Muscle of leg (tissue), 11 donors: ENCODE results near the gene NCAPH2. TPM values are rescaled to one million over a fixed set of nuclear protein-coding genes. Genes with fewer than 3 reads are reported as not detected.
A peak's percentile ranks its signal among the peaks of the same experiment; 100 is the strongest.

Experiments used
- DNase-seq: peaks from one replicate; pipeline ENCODE4 v3.0.0; 2013
- H3K27ac ChIP-seq: one replicate; pipeline ENCODE4 v1.5.1; 2013; ENCODE audit warnings: mild to moderate bottlenecking, low read length, control low read depth
- H3K27me3 ChIP-seq: one replicate; pipeline ENCODE4 v1.6.1; 2013; ENCODE audit warnings: low read length; ENCODE audit not compliant: control insufficient read depth, insufficient read depth
- H3K36me3 ChIP-seq: one replicate; pipeline ENCODE4 v1.6.1; 2013; ENCODE audit warnings: low read length; ENCODE audit not compliant: control insufficient read depth, insufficient read depth
- H3K4me1 ChIP-seq: one replicate; pipeline ENCODE4 v1.6.1; 2013; ENCODE audit warnings: low read length; ENCODE audit not compliant: control insufficient read depth, insufficient read depth
- H3K4me3 ChIP-seq: one replicate; pipeline ENCODE4 v1.5.1; 2013; ENCODE audit warnings: low read length, control low read depth
- H3K9me3 ChIP-seq: replicated peaks from 2 replicates; pipeline ENCODE4 v1.6.1; 2013; ENCODE audit warnings: low read depth, low read length; ENCODE audit not compliant: control insufficient read depth
- WGBS: methylation state at CpG from one replicate; pipeline ENCODE4 v1.1.5; 2013; ENCODE audit warnings: missing lambda C conversion rate; ENCODE audit not compliant: insufficient coverage; 5-methylcytosine and 5-hydroxymethylcytosine counted together
- polyA plus RNA-seq, 8 donors: library from polyadenylated mRNA; unstranded; fragments of 120-200 nt; gene quantifications; one replicate each; pipeline versions ENCODE4 v1.2.1 to v1.2.3, GENCODE V29; 2013; ENCODE audit warnings: inconsistent platforms in 1 of 8, low replicate concordance in 1 of 8; ENCODE audit not compliant: insufficient read length in 8 of 8, insufficient read depth in 1 of 8
- total RNA-seq: library from RNA; stranded (reverse); fragments of 120-200 nt; gene quantifications from one replicate; pipeline ENCODE4 v1.2.4, GENCODE V29; 2013

NCAPH2 gene
- total and polyA plus RNA-seq, 9 donors: 30.7 to 40.3 (median 37.5) TPM

- no peak overlapping the region for H3K27ac ChIP-seq
- 88% methylated on average over 13 of the region's 14 CpGs for WGBS
- no peaks in the 10 kb centered on the region for H3K9me3 ChIP-seq
- peaks cover 30% of the 10 kb centered on the region for H3K36me3 ChIP-seq
- H3K4me1 ChIP-seq: peaks cover 25% of the 10 kb centered on the region
- no peaks in the 10 kb centered on the region for H3K27me3 ChIP-seq
- H3K4me3 ChIP-seq: no peak overlapping the region
- DNase-seq: no peak
These were observed 2.7 kb upstream of the NCAPH2 start for GRCh38 chr22:50505276-50505775.

- peaks cover 30% of the 10 kb centered on the region for H3K36me3 ChIP-seq
These were observed 2.0 kb upstream of the NCAPH2 start for GRCh38 chr22:50505776-50506610.

GRCh38 chr22:50506611-50507420 lies 1.2 kb upstream of the NCAPH2 start:
- Histone ChIP-seq H3K9me3 (no peaks in the 10 kb centered on the region), H3K36me3 (peaks cover 30% of the 10 kb centered on the region), H3K4me1 (peaks cover 25% of the 10 kb centered on the region), H3K27me3 (no peaks in the 10 kb centered on the region), H3K27ac (peak overlapping the region; percentile 78), H3K4me3 (peak overlapping the region; percentile 83)
- DNase-seq: peak; percentile 42
- 14% methylated on average over 20 of the region's 21 CpGs for WGBS

More at GRCh38 chr22:50505776-50506610, 2.0 kb upstream of the NCAPH2 start:
- H3K27me3 ChIP-seq: no peaks in the 10 kb centered on the region
- 83% methylated on average over 30 of the region's 41 CpGs for WGBS
- no peaks in the 10 kb centered on the region for H3K9me3 ChIP-seq
- H3K4me3 ChIP-seq: peak overlapping the region; percentile 83
- no peak overlapping the region for H3K27ac ChIP-seq
- DNase-seq: no peak
- peaks cover 25% of the 10 kb centered on the region for H3K4me1 ChIP-seq

- peak within 1 kb of the TSS; percentile 96 for H3K27ac ChIP-seq
- H3K36me3 ChIP-seq: peaks cover 30% of the 10 kb centered on the region
- H3K4me3 ChIP-seq: peak within 1 kb of the TSS; percentile 83
- 0% methylated on average over 20 of the region's 62 CpGs for WGBS
- DNase-seq: no peak
- H3K9me3 ChIP-seq: no peaks in the 10 kb centered on the region
- H3K4me1 ChIP-seq: peaks cover 25% of the 10 kb centered on the region
- no peaks in the 10 kb centered on the region for H3K27me3 ChIP-seq
These were observed 518 bp upstream of the NCAPH2 start, which contains the start of gene LMF2 for GRCh38 chr22:50507421-50507990. Gene LMF2 (minus strand): TSS chr22:50507702. CDS start chr22:50507675, 27 bp downstream.

DNA sequence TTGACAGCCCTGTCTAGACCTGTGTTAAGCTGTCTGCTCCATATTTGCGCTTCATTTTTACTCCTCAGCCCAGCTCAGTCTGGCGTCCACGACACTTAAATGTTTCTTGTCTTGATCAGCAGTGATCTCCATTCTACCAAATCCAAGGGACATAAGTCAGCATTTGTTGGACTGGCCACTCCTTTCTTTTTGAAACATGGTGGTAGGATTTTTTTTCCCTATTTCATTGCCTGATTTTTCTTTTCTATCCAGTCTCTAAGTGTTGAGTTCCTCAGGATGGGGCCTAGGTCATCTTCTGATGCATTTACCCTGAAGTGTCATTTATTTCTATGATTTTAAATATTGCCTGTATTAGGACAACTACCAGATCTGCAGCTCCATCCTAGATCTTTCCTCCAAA lies 873 bp downstream of the NCAPH2 start:
- Histone ChIP-seq H3K4me3 (peak overlapping the region; percentile 79), H3K36me3 (peaks cover 32% of the 10 kb centered on the region), H3K27ac (peak overlapping the region; percentile 96), H3K4me1 (peaks cover 25% of the 10 kb centered on the region), H3K27me3 (no peaks in the 10 kb centered on the region), H3K9me3 (no peaks in the 10 kb centered on the region)
- WGBS: 0% methylated on average over 1 of the region's 3 CpGs
- DNase-seq: no peak

DNA sequence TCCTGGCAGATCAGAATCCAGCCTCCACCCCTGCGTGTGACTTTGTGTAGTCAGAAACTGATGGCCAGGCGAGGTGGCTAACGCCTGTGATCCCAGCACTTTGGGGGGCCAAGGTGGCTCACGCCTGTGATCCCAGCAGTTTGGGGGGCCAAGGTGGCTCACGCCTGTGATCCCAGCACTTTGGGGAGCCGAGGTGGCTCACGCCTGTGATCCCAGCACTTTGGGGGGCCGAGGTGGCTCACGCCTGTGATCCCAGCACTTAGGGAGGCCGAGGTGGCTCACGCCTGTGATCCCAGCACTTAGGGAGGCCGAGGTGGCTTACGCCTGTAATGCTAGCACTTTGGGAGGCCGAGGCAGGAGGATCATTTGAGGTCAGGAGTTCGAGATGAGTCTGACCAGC lies 5.2 kb downstream of the NCAPH2 start:
- H3K4me3 ChIP-seq: no peak overlapping the region
- DNase-seq: no peak
- H3K36me3 ChIP-seq: peaks cover 38% of the 10 kb centered on the region
- H3K27ac ChIP-seq: no peak overlapping the region
- 92% methylated on average over 14 of the region's 15 CpGs for WGBS
- H3K4me1 ChIP-seq: peaks cover 10% of the 10 kb centered on the region
- H3K9me3 ChIP-seq: no peaks in the 10 kb centered on the region
- no peaks in the 10 kb centered on the region for H3K27me3 ChIP-seq

DNA sequence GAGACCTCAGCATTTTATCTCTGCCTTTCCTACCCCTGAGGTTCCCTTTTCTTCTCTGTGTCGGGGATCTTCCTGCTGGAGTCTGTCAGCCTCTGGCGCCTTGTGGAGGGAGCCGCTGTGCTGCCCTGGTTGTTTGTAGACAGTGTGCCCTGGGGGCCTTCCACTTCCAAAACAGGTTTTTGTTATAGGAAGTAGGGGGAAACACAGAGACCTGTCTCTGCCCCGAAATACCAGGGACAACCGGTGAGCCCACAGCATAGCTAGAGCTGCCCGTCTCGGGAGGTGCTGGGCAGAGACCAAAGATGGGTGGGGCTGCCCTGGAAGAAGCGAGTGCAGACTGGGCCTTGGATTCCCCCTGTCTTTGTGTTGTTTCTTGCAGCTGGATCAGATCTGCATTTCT lies 8.0 kb downstream of the NCAPH2 start:
- 82% methylated on average over 7 of the region's 8 CpGs for WGBS
- H3K9me3 ChIP-seq: no peaks in the 10 kb centered on the region
- no peak for DNase-seq
- no peaks in the 10 kb centered on the region for H3K4me1 ChIP-seq
- no peak overlapping the region for H3K4me3 ChIP-seq
- no peak overlapping the region for H3K27ac ChIP-seq
- H3K27me3 ChIP-seq: no peaks in the 10 kb centered on the region
- peaks cover 55% of the 10 kb centered on the region for H3K36me3 ChIP-seq

DNA sequence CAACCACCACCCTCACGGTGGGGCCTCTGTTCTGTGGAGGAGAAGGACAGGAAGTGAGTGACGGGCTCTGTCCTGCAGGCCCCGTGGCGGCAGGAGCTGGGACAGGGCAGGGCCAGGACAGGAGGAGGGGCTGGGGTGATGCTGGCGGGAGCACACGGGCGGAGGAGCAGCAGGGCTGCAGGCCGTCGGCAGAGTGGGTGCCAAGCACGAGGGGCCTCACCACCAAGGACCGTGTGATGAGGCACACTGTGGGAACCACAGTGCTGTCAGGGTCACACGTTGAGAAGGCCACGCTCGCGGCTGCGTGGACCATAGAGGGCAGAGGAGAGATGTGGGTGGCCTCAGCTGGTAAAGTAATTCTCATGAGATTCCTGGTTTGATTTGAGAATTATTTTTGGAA lies 8.9 kb downstream of the NCAPH2 start:
- H3K9me3 ChIP-seq: no peaks in the 10 kb centered on the region
- H3K27me3 ChIP-seq: no peaks in the 10 kb centered on the region
- H3K4me1 ChIP-seq: no peaks in the 10 kb centered on the region
- 86% methylated on average over 15 of the region's 16 CpGs for WGBS
- H3K4me3 ChIP-seq: no peak overlapping the region
- no peak overlapping the region for H3K27ac ChIP-seq
- DNase-seq: no peak
- H3K36me3 ChIP-seq: peaks cover 62% of the 10 kb centered on the region

GRCh38 chr22:50517495-50518260 lies 9.7 kb downstream of the NCAPH2 start:
- DNase-seq: no peak
- Histone ChIP-seq H3K27me3 (no peaks in the 10 kb centered on the region), H3K4me1 (no peaks in the 10 kb centered on the region), H3K4me3 (no peak overlapping the region), H3K9me3 (no peaks in the 10 kb centered on the region), H3K36me3 (peaks cover 64% of the 10 kb centered on the region), H3K27ac (no peak overlapping the region)
- WGBS: 87% methylated on average over 15 of the region's 20 CpGs
